HS-5 (cell line): ENCODE results near the gene NSD1.
"Not testable (repeated sequence)": the region's sequence is repeated elsewhere in the genome, so short reads cannot be mapped to it uniquely, and the experiment has no call there.

Experiments
- DNase-seq: peaks from one replicate; pipeline ENCODE4 v3.0.0-alpha.2; 2012; ENCODE audit warnings: low read depth

Gene NSD1

GRCh38 chr5:177231479-177232250 is 98.1 kb downstream of the NSD1 start:
- no peak for DNase-seq

GRCh38 chr5:177232358-177232757 is 98.8 kb downstream of the NSD1 start:
- DNase-seq: no peak

- DNase-seq: peak; percentile 39
Observed at GRCh38 chr5:177232761-177233160, 99.2 kb downstream of the NSD1 start.

- no peak for DNase-seq
Observed at GRCh38 chr5:177233206-177233605, 99.6 kb downstream of the NSD1 start.

GRCh38 chr5:177233802-177234201 is 100.2 kb downstream of the NSD1 start:
- DNase-seq: no peak

GRCh38 chr5:177234841-177235240 is 101.3 kb downstream of the NSD1 start:
- no peak for DNase-seq

GRCh38 chr5:177241768-177242167 is 108.2 kb downstream of the NSD1 start:
- DNase-seq: no peak

GRCh38 chr5:177242304-177242703 is 108.7 kb downstream of the NSD1 start:
- no peak for DNase-seq

GRCh38 chr5:177249761-177250537 is 116.4 kb downstream of the NSD1 start:
- no peak for DNase-seq

GRCh38 chr5:177253252-177253651 is 119.7 kb downstream of the NSD1 start:
- DNase-seq: no peak

- no peak for DNase-seq
Observed at GRCh38 chr5:177256296-177256695, 122.7 kb downstream of the NSD1 start.

- DNase-seq: not testable (repeated sequence)
Observed at GRCh38 chr5:177258711-177259110, 125.1 kb downstream of the NSD1 start.

- no peak for DNase-seq
Observed at GRCh38 chr5:177260961-177261360, 127.4 kb downstream of the NSD1 start.

GRCh38 chr5:177261510-177261909 is 127.9 kb downstream of the NSD1 start:
- DNase-seq: no peak

GRCh38 chr5:177264178-177264577 is 130.6 kb downstream of the NSD1 start:
- DNase-seq: no peak

GRCh38 chr5:177265395-177265794 is 131.8 kb downstream of the NSD1 start:
- DNase-seq: no peak

GRCh38 chr5:177269232-177269895 is 135.8 kb downstream of the NSD1 start:
- no peak for DNase-seq

- no peak for DNase-seq
Observed at GRCh38 chr5:177269976-177270375, 136.4 kb downstream of the NSD1 start.

GRCh38 chr5:177270653-177271052 is 137.1 kb downstream of the NSD1 start:
- no peak for DNase-seq

- no peak for DNase-seq
Observed at GRCh38 chr5:177271113-177271512, 137.5 kb downstream of the NSD1 start.

GRCh38 chr5:177275883-177276282 is 142.3 kb downstream of the NSD1 start:
- DNase-seq: no peak

GRCh38 chr5:177276886-177277285 is 143.3 kb downstream of the NSD1 start:
- DNase-seq: no peak

GRCh38 chr5:177288191-177288590 is 154.6 kb downstream of the NSD1 start:
- no peak for DNase-seq
